HCEC 1CT (cell line): Measurements from ENCODE around the gene PTX4.

Experiments used
- DNase-seq: peaks from one replicate; pipeline ENCODE4 v3.0.0-alpha.2; 2017

Gene PTX4

GRCh38 chr16:1499756-1500464, 11.2 kb upstream of the PTX4 start:
- DNase-seq, result no peak

DNA sequence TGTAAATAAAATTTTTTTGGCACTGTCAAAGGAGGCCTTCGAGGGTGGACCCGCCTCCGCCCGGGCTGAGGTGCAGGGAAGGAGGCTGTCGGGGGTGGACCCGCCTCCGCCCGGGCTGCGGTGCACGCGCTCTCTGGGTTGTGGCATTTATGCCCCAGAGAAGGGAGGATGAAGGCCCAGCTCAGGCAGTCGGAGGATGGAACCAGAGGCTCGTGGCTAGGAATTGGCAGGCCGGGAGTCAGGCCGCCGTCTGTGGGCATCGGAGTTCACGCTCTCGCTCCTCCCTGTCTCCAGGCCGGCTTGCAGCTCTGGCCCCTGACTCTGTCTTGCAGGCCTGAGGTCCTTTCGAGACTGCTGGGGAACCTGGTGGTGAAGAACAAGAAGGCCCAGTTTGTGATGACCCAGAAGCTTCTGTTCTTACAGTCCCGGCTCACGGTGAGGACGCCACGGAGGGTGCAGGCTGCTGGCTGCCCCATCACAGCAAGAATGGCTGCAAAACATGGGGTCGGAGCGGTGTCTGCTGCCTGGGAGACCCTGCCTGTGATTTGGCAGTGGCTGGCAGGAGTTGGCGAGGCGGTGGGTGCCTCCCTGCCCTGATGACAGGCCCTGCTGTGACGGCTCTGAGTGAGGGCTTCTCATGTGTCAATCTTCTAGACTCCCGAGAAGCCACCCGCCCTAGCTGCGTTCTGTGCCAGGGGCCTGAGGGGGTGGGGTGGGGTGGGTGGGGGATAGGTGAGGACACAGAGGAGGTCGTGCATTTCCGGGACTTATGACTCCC, 10.3 kb upstream of the PTX4 start:
- DNase-seq, result no peak

GRCh38 chr16:1497014-1497598, 8.4 kb upstream of the PTX4 start:
- DNase-seq, result no peak

DNA sequence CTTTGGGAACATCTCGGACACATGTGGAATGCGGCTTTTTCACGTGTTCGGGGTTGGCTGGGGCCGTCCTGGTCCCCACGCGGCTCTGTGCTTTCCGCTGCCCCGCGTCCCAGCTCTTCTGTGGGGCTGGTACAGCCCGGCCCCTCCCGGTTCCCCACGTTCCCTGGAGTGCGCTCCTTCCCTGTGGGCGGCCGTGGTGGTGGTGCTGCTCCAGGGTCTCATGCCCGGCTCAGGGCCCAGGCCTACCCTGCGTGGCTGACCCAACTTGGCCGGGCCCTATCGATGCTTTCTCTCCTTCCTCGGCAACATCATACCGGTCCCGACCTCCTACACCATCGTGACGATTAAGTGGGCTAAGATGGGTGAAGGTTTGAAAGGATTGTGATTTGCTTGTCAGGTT, 7.7 kb upstream of the PTX4 start:
- DNase-seq, result no peak

DNA sequence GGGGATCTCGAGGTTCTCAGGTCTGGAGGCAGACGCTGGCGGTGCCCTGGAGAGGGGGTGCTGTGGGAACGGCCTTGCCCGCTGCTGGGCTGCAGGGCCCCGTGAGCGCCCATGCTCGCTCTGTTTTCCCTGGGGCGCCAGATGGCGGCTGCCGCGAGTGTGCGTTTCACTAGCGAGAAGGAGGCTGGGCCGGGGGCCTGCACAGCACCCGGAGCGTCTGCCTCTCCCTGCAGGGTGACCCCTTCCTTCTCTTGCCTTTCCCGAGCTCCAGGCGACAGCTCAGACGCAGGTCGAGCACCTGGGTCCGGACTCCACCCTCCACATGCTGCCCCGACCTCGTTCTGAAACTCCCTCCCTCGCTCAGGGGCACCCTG, 7.1 kb upstream of the PTX4 start:
- DNase-seq, result no peak

DNA sequence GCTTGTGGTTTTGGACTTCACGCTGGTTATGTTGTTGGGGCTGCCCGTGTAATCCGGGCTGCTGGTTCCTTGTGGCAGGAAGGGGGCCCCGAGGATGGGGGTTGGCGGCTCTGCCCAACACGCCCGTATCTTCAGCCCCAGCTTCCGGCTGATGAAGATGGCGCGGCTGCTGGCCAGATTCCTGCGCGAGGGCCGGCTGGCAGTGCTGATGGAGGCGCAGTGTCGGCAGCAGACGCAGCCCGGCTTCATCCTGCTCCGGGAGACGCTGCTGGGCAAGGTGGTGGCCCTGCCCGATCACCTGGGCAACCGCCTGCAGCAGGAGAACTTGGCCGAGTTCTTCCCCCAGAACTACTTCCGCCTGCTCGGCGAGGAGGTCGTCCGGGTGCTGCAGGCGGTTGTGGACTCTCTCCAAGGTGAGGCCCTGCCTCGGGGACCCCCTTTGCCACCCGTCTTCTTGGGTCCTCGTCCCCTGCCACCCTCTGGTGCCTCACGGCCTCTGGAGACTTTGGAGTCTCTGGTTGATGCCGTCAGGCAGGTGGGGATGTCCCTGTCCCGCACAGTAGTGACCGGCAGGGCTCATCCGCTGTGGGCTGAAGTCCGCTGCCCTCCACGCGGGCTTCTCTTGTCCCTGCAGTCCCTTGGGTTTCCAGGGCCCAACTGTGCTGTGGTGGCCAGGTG, 6.6 kb upstream of the PTX4 start:
- no peak for DNase-seq

DNA sequence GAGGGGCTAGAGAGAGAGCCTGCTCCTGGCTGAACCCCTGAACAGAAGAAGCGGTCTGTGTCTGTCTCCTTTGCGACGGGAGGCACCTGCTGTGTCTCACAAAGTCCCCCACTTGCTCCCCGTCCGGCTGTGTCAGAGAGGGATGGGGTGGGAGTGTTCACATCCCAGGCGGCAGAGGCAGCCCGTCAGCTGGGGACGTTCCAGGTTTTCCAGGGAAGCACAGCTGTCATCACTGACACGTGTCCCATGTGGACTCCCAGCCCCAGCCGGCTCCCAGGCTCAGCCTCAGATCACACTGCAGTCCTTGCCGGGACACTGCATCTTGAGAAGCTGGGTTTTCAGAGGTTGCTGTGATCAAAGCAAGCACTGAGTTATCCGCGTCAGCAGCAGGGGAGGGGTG, 6.0 kb upstream of the PTX4 start:
- no peak for DNase-seq

DNA sequence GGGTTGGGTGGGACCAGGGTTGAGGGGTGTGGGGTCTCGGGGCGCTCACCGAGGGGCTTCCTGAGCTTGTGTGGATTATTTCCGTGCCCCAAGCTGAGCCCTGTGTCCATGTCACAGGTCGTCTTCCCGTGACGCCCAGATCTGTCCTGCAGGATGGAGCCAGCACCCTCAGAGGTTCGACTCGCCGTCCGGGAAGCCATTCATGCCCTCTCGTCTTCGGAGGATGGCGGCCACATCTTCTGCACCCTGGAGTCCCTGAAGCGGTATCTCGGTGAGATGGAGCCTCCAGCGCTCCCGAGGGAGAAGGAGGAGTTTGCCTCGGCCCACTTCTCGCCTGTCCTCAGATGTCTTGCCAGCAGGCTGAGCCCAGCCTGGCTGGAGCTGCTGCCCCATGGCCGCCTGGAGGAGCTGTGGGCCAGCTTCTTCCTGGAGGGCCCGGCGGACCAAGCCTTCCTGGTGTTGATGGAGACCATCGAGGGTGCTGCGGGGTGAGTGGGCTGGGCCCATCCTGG, 5.4 kb upstream of the PTX4 start:
- DNase-seq, result peak; percentile 67

DNA sequence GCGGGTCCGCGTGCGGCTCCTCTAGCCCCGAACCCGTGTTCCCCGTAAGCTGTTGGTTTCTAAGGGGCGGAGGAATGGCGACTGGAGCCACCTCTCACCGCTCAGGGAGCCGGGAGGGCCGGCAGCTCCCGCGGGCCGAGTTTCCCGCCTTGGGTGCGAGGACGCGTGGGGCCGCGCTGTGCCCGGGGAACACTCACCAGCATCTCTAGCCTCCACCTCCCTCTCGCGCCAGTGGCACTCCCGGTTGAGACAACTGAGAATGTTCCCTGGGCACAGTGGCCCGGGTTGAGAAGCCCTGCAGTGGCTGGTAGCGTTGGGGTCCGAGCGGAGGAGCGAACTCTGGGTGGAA, 5.0 kb upstream of the PTX4 start:
- DNase-seq, result peak; percentile 6

- DNase-seq, result peak; percentile 73
Measured at GRCh38 chr16:1492923-1493745, 4.4 kb upstream of the PTX4 start, which contains the start of gene TELO2. Gene TELO2, plus strand, starts transcription at chr16:1493360. Its CDS starts 922 bp downstream, at chr16:1494282.

DNA sequence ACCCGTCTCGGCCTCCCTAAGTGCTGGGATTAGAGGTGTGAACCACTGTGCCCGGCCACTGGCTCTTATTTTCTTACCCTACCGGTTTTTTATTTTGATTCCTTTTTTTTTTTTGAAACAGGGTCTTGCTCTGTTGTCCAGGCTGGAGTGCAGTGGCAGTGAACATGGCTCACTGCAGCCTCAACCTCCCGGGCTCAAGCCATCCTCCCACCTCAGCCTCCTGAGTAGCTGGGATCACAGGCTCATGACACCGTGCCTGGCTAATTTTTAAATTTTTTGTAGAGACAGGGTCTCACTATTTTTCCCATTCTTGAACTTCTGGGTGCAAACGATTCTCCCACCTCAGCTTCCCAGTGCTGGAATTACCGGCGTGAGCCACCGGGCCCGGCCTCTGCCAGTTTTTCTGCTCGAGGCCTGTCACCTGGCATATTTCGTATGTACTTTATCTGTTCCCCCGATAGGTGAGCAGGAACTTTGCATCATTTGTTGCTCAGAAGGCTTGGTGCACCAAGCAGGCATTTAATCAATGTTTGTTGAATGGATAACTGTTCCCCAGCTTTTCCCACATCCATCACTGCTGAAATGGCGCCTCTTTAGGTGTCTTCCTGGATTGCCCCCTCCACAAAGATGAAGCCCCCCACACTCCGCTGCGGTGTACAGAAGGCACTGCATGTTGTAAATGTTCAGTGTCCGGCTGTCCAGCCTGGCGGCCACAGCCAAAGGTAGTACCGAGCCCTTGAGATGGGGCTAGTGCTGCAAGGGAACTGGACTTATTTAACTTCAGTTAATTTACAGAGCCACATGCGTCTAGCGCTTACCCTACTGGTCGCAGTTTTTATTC, 3.6 kb upstream of the PTX4 start:
- no peak for DNase-seq

DNA sequence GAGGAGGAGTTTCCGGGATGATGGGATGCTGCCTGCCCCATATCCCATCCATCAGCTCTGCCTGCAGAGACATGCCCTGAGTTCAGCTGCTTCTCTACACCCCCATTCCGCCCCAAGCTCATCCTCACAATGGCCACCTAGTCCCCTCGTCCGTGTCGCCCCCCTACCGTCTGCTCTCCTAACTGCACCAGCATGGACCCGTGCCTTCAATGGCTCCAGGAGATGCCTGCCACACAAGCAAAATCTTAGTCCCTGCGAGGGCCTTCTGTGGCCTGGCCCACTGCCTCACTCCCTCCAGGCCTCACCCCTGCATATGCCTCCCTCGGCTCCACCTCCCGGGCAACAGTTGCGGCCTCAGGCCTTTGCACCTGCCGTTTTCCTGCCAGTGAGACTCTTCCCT, 2.6 kb upstream of the PTX4 start:
- DNase-seq, result no peak

DNA sequence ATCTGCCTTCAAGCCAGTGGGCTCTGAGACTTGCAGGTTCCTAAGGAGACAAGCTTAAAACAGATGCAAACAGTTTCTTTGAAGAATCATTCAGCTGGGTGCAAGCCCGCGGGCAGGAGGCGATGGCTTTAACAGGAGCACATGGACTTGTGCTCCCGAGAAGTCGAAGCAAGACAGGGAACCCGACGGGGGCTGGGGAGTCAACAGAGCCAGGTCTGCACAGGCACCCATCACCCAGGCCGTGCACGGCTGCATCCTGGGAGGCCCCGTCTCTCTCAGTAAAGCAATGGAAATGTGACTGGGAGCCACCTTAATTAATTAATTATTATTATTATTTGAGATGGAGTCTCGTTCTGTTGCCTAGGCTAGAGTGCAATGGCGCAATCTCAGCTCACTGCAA, 333 bp upstream of the PTX4 start:
- no peak for DNase-seq

DNA sequence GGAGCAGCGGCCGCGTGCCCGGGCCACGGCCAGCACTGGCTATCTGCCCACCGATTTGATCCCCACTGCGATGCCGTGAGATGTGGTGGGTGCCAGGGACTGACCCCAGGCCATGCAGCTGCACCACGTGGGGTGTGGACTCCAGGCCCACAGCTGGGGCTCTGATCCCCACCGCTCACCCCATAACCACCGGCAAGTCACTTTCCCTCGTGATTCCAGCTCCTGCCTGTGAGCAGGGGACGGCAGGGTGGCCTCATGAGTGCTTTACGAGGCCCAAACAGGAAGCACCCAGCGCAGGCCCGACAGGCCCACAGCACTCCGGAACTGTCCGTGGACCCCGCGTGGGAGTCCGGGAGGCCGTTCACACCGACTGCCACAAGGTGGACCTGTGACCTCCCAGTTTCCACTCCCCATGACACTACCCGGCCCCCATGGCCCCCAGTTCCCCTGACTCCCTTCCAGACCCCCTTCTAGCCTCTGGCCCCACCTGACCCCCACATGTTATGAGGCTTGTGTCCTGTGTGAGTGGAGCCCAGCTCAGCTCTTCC, 616 bp downstream of the PTX4 start:
- DNase-seq, result no peak

- DNase-seq, result no peak
Measured at GRCh38 chr16:1487395-1488053, 1.2 kb downstream of the PTX4 start.

- no peak for DNase-seq
Measured at GRCh38 chr16:1486551-1487390, 2.0 kb downstream of the PTX4 start.

DNA sequence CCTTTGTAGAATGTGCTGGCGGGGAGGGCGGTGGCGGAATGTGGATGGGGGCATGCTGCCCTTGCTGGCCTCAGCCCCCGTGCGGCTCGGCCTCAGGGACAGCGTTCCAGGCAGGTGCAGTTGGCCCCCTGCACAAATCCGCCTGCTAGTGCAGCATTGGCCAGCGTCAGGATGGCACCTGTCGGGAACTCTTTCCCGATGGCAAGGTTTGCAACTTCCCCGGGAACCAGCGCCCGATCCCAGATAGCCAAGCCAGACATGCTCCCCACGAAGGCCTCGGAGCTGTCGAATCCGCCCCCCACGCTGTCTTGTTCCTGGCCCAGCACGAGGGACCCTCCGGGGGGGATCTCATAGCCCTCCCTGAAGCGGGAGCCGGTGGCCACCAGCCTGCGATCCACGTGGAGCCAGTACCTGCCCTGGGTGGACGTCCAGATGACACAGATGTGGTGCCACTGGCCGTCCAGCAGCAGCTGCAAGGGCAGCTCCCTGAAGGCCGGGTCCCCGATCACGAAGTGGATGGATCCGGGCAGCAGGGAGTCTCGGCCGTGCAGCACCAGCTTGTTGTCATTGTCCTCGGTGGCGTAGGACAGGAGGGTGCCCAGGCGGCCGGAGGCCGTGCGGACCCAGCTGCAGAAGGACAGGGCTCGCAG, 2.8 kb downstream of the PTX4 start:
- no peak for DNase-seq

DNA sequence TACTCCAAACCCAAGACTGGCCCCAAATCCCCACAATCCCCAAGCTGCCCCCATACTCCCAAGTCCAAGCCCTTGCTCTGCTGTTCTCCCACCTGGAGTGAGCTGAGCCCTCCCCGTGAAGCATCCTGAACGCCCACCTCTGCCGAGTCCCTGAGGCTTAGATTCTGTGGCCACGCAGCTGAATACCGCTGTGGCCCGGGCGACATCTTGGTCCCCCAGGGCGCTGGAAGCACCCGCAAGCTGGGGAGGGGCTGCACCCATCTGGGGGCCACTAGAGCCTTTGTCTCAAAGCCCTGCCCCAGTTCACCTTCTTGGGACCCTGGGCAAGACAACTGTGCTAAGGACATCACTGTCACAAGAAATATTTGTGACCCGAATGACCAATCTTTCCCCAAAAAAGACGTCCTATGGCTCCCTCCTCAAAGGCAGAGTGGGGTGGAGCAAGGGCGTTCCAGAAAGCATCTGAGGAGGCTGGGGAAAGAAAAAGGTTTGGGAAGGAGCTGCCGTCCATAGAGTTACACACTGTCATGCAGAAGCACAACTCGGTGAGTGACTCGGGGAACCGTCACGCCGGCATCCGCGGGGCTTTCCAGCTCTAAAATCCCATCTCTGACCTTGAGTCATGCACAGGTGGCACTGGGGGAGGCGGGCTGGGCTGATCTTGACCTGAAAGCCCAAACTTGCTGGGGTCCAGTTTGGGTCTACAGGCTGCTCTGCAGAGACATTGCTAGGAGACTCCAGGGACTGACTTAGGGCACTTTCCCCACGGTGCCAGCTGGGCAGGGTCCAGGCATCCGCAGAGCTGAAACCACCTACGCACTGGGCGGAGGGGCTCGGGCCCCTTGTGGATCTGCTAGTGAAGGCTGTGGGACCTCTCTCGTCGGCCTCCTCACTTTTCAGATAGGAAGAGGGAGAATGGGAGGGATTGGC, 6.6 kb downstream of the PTX4 start:
- DNase-seq, result peak; percentile 50
